ENCODE measurements around the gene ZHX3. TPM values are rescaled to one million over a fixed set of nuclear protein-coding genes. Genes with fewer than 3 reads are reported as not detected.

The ZHX3 gene
- total and polyA plus RNA-seq, 2 of the 4 experiments (the other 2 are of a cell fraction): 25.0 to 28.0 TPM

DNA sequence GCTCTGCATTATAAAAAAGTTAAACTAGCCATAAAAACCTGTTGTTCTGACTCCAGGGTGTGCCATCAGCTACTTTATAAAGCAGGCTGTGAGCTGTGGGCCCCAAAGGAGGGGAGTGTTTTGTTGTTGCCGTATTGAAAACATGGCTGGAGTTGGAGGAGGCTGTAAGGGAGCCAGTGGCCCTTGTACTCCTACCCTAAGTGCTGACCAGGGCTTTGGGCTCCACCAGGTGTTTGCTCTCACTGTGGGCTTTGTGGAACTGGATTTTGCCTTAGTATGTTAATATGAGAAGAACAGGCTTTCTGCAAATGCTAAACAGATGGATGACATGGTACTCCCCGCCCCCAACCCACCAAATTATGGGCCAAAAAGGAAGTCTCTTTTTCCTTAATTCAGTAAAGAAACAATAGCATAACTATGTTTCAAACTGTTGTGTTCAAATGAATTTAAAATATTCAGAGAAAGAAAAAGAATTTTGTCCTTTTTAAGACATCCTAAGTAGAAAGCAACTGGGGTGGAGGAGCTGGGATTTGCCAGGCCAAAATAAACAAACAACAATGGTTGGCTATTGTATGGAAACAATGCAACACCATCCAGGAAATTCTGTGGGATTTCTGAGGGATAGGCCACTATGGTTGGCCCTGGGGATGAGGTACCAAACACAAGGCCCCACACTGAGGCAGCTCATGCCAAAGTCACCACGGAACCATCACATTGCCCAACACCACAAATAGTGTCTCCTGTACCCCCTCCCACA is 116.9 kb downstream of the ZHX3 start:
- H3K56ac ChIP-seq (ENCODE audit: extremely low read depth, insufficient read depth, low read length): no peak overlapping the region
- no peak overlapping the region for H2BK15ac ChIP-seq (ENCODE audit: low read depth, low read length)
- no peak overlapping the region for H2BK20ac ChIP-seq (ENCODE audit: low read depth, low read length)
- H3K4me2 ChIP-seq (ENCODE audit: low read depth, low read length): no peak overlapping the region
- no peak overlapping the region for H2AK9ac ChIP-seq (replicated peaks; ENCODE audit: low read depth, low read length, poor library complexity)
- 0 out of 2 replicates have a peak, but pooled peaks cover 1% of the 10 kb centered on the region for H3K4me1 ChIP-seq (ENCODE audit: control insufficient read depth, insufficient read depth, low read length)
- no peak overlapping the region for H3K9ac ChIP-seq (ENCODE audit: low read depth, low read length)
- ATAC-seq (ENCODE audit: low read depth) (no peak), DNase-seq (no peak)
- intact Hi-C loops (cut with micrococcal nuclease): no loop called here
- H3K36me3 ChIP-seq (ENCODE audit: control insufficient read depth, insufficient read depth, low read length): peaks cover 31% of the 10 kb centered on the region
- 80% methylated on average over 1 of the region's 3 CpGs; no CpG with 5 or more reads in 1 of the 2 experiments for WGBS, 2 experiments (ENCODE audit: extremely low coverage in 2 of 2, insufficient read length in 1 of 2)
- peaks cover 4% of the 10 kb centered on the region; the same call in 1 of the 2 replicates for H4K20me1 ChIP-seq (ENCODE audit: insufficient read depth, low read length)
- H2BK120ac ChIP-seq (ENCODE audit: low read depth, low read length): no peak overlapping the region
- no TSS peak for BruUV-seq (replicated peaks)
- no peak overlapping the region for H3K14ac ChIP-seq (replicated peaks; ENCODE audit: low read depth, low read length)
- H3K27ac ChIP-seq (ENCODE audit: insufficient read depth, low read length): no peak overlapping the region
- H3K4ac ChIP-seq (ENCODE audit: low read depth, low read length): no peak overlapping the region
- no peak overlapping the region for H4K5ac ChIP-seq (ENCODE audit: low read depth, low read length)
- H3K9me3 ChIP-seq (ENCODE audit: control insufficient read depth, insufficient read depth, low read length): peaks cover 7% of the 10 kb centered on the region
- H2AFZ ChIP-seq (replicated peaks; ENCODE audit: low read length, poor library complexity): no peak overlapping the region
- no peak overlapping the region for H3K4me3 ChIP-seq (ENCODE audit: insufficient read depth, low read depth, low read length)
- no peak overlapping the region for H4K91ac ChIP-seq (ENCODE audit: insufficient read depth, low read depth, low read length)
- no peak overlapping the region for H2BK5ac ChIP-seq (ENCODE audit: low read depth, low read length, poor library complexity, severe bottlenecking)
- ChIA-PET POLR2A (ENCODE audit: unreplicated experiment) (no interaction called here), CTCF (no interaction called here)
- dilution Hi-C loops (cut with HindIII; ENCODE audit: low sequenced_read_pairs, unreplicated experiment): no loop called here
- peaks cover 10% of the 10 kb centered on the region; the same call in 1 of the 2 replicates for H3K9me1 ChIP-seq (ENCODE audit: insufficient read depth, low read length)
- H3K79me1 ChIP-seq (ENCODE audit: low read depth in 1 of 2, low read length in 2 of 2): peaks cover 21 to 58% of the 10 kb centered on the region in 2 experiments
- no peak overlapping the region for H2AK5ac ChIP-seq (ENCODE audit: low read depth, low read length)
- in situ Hi-C loops (cut with MboI; ENCODE audit: low sequenced_read_pairs): no loop called here
- no peaks in the 10 kb centered on the region for H3K27me3 ChIP-seq (ENCODE audit: control insufficient read depth, insufficient read depth, low read length)
- H3K18ac ChIP-seq (ENCODE audit: low read depth, low read length): no peak overlapping the region
- H4K8ac ChIP-seq (ENCODE audit: low read depth in 2 of 2, low read length in 2 of 2): no peak overlapping the region
- no peak overlapping the region for H3K23ac ChIP-seq (ENCODE audit: low read depth, low read length)
- TF ChIP-seq NFE2L2 (IDR thresholded peaks at IDR 0.05; ENCODE audit: low read depth, low read length): no peak
- TF ChIP-seq, protein P1, sequence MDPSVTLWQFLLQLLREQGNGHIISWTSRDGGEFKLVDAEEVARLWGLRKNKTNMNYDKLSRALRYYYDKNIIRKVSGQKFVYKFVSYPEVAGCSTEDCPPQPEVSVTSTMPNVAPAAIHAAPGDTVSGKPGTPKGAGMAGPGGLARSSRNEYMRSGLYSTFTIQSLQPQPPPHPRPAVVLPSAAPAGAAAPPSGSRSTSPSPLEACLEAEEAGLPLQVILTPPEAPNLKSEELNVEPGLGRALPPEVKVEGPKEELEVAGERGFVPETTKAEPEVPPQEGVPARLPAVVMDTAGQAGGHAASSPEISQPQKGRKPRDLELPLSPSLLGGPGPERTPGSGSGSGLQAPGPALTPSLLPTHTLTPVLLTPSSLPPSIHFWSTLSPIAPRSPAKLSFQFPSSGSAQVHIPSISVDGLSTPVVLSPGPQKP (IDR thresholded peaks at IDR 0.05; ENCODE audit: borderline replicate concordance, low read depth, low read length): no peak
- no peak for TF ChIP-seq BHLHE40 (IDR thresholded peaks at IDR 0.05; ENCODE audit: low read depth, low read length)
- TF ChIP-seq, protein P2, sequence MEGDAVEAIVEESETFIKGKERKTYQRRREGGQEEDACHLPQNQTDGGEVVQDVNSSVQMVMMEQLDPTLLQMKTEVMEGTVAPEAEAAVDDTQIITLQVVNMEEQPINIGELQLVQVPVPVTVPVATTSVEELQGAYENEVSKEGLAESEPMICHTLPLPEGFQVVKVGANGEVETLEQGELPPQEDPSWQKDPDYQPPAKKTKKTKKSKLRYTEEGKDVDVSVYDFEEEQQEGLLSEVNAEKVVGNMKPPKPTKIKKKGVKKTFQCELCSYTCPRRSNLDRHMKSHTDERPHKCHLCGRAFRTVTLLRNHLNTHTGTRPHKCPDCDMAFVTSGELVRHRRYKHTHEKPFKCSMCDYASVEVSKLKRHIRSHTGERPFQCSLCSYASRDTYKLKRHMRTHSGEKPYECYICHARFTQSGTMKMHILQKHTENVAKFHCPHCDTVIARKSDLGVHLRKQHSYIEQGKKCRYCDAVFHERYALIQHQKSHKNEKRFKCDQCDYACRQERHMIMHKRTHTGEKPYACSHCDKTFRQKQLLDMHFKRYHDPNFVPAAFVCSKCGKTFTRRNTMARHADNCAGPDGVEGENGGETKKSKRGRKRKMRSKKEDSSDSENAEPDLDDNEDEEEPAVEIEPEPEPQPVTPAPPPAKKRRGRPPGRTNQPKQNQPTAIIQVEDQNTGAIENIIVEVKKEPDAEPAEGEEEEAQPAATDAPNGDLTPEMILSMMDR (conservative IDR thresholded peaks at IDR 0.05; ENCODE audit: low read depth, low read length): no peak
- TF ChIP-seq MXI1 (IDR thresholded peaks at IDR 0.05; ENCODE audit: borderline replicate concordance, low read depth, low read length): no peak
- TF ChIP-seq RAD21 (IDR thresholded peaks at IDR 0.05; ENCODE audit: low read length): no peak
- TF ChIP-seq POLR2A (IDR thresholded peaks at IDR 0.05; ENCODE audit: low read depth, low read length): no peak
- no peak for TF ChIP-seq CHD1 (IDR thresholded peaks at IDR 0.05; ENCODE audit: low read depth, low read length)
- no peak for TF ChIP-seq MAZ (IDR thresholded peaks at IDR 0.05; ENCODE audit: borderline replicate concordance, low read depth, low read length)
